Activated B cell treated with CpG ODN at 0.5 μM for 24 hours (primary cell): ENCODE results near the gene TIAM2. TPM values are rescaled to one million over a fixed set of nuclear protein-coding genes. Genes with fewer than 3 reads are reported as not detected.

Source experiments
- ATAC-seq: fragments of 200-7000 bp; cut with Tn5 transposase; one replicate; pipeline ENCODE4 v1.10.0; 2021; ENCODE audit warnings: low read depth, mild to moderate bottlenecking, moderate library complexity
- CTCF ChIA-PET: fragments of 350-600 bp; sonication (Branson Sonifier 250); formaldehyde crosslinking; loops from one replicate; lab custom pipeline; 2021; ENCODE audit warnings: antibody characterized with exemption; lab: Charles Lee
- POLR2A ChIA-PET: fragments of 350-600 bp; sonication (Branson Sonifier 250); formaldehyde crosslinking; loops from one replicate; lab custom pipeline; 2021; ENCODE audit warnings: antibody characterized with exemption; lab: Charles Lee
- DNase-seq: peaks from one replicate; pipeline ENCODE4 v3.0.0; 2022
- H3K27ac Mint-ChIP-seq: one replicate; pipeline ENCODE4 v1.8.0; 2020; ENCODE audit warnings: mixed read lengths
- H3K27me3 Mint-ChIP-seq: one replicate; pipeline ENCODE4 v1.8.0; 2021; ENCODE audit warnings: mixed read lengths
- H3K36me3 Mint-ChIP-seq: one replicate; pipeline ENCODE4 v1.8.0; 2021; ENCODE audit warnings: low read depth, mixed read lengths
- H3K4me1 Mint-ChIP-seq: one replicate; pipeline ENCODE4 v1.8.0; 2021; ENCODE audit warnings: mixed read lengths
- H3K4me3 Mint-ChIP-seq: one replicate; pipeline ENCODE4 v1.8.0; 2020; ENCODE audit warnings: mild to moderate bottlenecking, mixed read lengths
- H3K9me3 Mint-ChIP-seq: one replicate; pipeline ENCODE4 v1.8.0; 2020; ENCODE audit warnings: mixed read lengths
- CTCF ChIP-seq: fragments of 200-600 bp; IDR thresholded peaks from one replicate; pipeline ENCODE4 v1.8.0; 2022; ENCODE audit warnings: antibody characterized with exemption, mild to moderate bottlenecking
- intact Hi-C: fragments of 100-400 bp; cut with micrococcal nuclease; formaldehyde crosslinking; loops from one replicate; pipeline ENCODE4 v1.15.1; 2024
- total RNA-seq: library from RNA; stranded (reverse); gene quantifications from 2 replicates; pipeline ENCODE4 v1.2.3, GENCODE V29; 2022

TIAM2 gene
- total RNA-seq, 1 donor from 2014 or later, result 13.0 TPM

DNA sequence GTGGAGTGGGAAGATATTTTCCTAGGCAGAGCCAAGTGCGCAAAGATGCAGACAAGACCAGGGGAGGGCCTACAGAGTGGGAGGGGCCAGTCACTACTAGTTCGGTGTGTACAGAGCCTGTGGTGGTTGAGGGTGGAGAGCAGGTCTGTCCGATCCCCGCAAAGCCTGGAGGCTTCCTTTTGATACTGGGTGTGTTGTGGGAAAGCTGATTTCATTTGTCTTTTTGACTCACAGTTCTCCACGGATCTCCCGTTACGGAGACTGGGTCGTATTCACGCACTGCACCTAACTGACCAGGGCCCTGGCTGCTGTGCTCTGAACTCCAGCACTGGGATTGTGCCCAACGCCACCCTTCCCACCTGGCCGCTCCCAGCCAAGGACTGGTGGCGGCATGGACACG, 1.4 kb upstream of the TIAM2 start:
- ChIA-PET POLR2A (no interaction called here), CTCF (no interaction called here)
- TF ChIP-seq CTCF, result no peak
- Mint-ChIP-seq H3K36me3 (no peaks in the 10 kb centered on the region), H3K4me3 (no peak overlapping the region), H3K27ac (no peak overlapping the region), H3K27me3 (peaks cover 16% of the 10 kb centered on the region), H3K4me1 (peaks cover 8% of the 10 kb centered on the region), H3K9me3 (no peaks in the 10 kb centered on the region)
- ATAC-seq, result no peak
- DNase-seq, result no peak
- intact Hi-C loops, result no loop called here

GRCh38 chr6:154994836-154995253, 270 bp upstream of the TIAM2 start:
- Mint-ChIP-seq H3K9me3 (no peaks in the 10 kb centered on the region), H3K27ac (no peak overlapping the region), H3K36me3 (no peaks in the 10 kb centered on the region), H3K4me3 (peak overlapping the region; percentile 57), H3K27me3 (peaks cover 16% of the 10 kb centered on the region), H3K4me1 (peaks cover 8% of the 10 kb centered on the region)
- ChIA-PET CTCF (no interaction called here), POLR2A (no interaction called here)
- ATAC-seq (no peak), DNase-seq (no peak)
- intact Hi-C loops, result no loop called here
- TF ChIP-seq CTCF, result no peak

DNA sequence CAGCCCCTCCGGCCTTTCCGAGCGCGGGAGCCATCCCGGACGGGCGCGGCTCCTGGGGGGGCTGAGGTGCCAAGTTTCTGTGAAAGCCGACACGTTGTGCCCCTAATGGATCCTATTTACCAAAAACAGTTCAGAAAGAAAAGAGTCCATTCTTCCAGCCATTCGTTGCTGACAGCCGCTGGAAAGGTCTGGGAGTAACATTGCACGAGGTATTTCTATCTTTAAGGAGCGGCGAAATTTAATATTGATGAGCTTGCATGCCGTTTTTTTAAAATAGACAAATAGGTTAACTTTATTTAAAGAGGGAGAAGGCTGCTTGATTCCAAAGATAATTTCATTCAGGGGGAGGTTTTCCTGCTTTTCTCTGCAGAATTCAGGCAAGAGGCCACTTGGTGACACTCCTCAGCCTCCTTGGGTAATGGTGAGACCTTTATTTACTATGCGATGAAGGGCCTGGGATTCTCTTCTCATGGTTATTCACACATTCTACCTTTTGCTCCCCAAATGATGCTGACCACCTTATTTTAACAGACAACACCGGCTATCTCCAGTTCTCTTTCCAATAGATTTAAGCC, 988 bp downstream of the TIAM2 start:
- no peak for DNase-seq
- no peaks in the 10 kb centered on the region for H3K36me3 Mint-ChIP-seq
- ATAC-seq, result no peak
- intact Hi-C loops, result no loop called here
- peaks cover 16% of the 10 kb centered on the region for H3K27me3 Mint-ChIP-seq
- no peak overlapping the region for H3K4me3 Mint-ChIP-seq
- no peak overlapping the region for H3K27ac Mint-ChIP-seq
- H3K4me1 Mint-ChIP-seq, result peaks cover 8% of the 10 kb centered on the region
- no peaks in the 10 kb centered on the region for H3K9me3 Mint-ChIP-seq
- TF ChIP-seq CTCF, result no peak
- POLR2A ChIA-PET, result no interaction called here
- CTCF ChIA-PET, result no interaction called here

DNA sequence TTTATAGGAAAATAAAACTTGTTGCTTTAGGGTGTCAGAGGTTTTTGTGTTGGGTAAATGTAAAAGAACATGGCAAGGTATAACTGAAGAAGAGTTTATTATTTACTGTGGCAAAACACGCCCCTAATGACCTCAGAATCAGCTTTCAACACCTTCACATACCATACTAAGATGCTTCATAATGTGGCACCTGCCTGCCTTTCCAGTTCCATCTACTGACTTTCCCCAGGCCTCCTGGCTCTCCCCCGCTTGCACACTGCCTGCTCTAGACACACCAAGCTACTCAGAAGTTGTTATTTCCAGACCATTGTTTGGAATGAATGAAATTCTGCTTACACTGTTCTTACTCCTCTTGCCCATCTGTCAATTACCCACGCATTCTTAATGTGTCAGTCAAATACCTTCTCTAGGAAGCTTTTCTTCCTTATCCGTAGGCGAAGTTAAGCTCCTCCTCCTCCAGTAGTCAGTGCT, 1.8 kb downstream of the TIAM2 start:
- CTCF ChIA-PET, result no interaction called here
- Mint-ChIP-seq H3K4me3 (no peak overlapping the region), H3K4me1 (peaks cover 8% of the 10 kb centered on the region), H3K27me3 (peaks cover 16% of the 10 kb centered on the region), H3K9me3 (no peaks in the 10 kb centered on the region), H3K27ac (no peak overlapping the region), H3K36me3 (no peaks in the 10 kb centered on the region)
- ATAC-seq (no peak), DNase-seq (no peak)
- intact Hi-C loops, result no loop called here
- POLR2A ChIA-PET, result no interaction called here
- TF ChIP-seq CTCF, result no peak

- TF ChIP-seq CTCF, result no peak
- Mint-ChIP-seq H3K27ac (no peak overlapping the region), H3K27me3 (peaks cover 16% of the 10 kb centered on the region), H3K9me3 (no peaks in the 10 kb centered on the region), H3K36me3 (no peaks in the 10 kb centered on the region), H3K4me1 (peaks cover 8% of the 10 kb centered on the region), H3K4me3 (no peak overlapping the region)
- intact Hi-C loops, result no loop called here
- DNase-seq (no peak), ATAC-seq (no peak)
- ChIA-PET CTCF (no interaction called here), POLR2A (no interaction called here)
Measured at GRCh38 chr6:154998855-154999254, 3.7 kb downstream of the TIAM2 start.
